ENCODE measurements around the gene HMCN2.

HMCN2 gene

DNA sequence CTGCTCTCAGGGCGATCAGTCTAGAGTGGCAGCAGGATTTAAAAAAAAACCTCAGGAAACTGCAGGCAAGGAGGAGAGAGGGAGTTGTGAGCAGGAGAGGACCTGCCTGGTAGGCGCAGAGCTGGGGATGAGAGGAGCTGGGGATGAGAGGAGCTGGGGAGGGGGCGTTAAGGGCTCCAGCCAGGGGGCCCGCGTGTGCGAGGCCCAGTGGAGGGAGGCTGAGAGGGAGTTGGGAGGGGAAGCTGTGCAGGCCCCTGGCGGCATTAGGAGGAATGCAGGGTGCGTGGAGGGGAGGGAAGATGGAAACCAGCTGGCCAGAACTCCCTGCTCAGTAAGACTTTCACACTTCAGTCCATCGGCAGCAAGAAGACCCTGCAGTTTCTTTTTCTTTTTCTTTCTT is 45.2 kb upstream of the HMCN2 start:
- H3K23ac ChIP-seq (ENCODE audit: low read depth, low read length, poor library complexity), result no peak overlapping the region
- peaks cover 0 to 3% of the 10 kb centered on the region in 2 donors for H3K9me3 ChIP-seq (replicated peaks in 1 of 2; ENCODE audit: control insufficient read depth in 2 of 2, insufficient read depth in 1 of 2, low read depth in 1 of 2, low read length in 2 of 2)
- no peak overlapping the region for H2BK120ac ChIP-seq (ENCODE audit: low read depth, low read length)
- peaks cover 0 to 9% of the 10 kb centered on the region in 2 donors for H3K4me1 ChIP-seq (ENCODE audit: control insufficient read depth in 2 of 2, insufficient read depth in 1 of 2, low read depth in 1 of 2, low read length in 2 of 2)
- no peak overlapping the region for H3K9ac ChIP-seq (ENCODE audit: low read depth, low read length, poor library complexity)
- H4K8ac ChIP-seq (ENCODE audit: low read depth, low read length), result no peak overlapping the region
- no peak overlapping the region for H2AK5ac ChIP-seq (ENCODE audit: low read depth, low read length)
- DNase-seq (ENCODE audit: low spot score), result no peak
- H3K79me1 ChIP-seq (ENCODE audit: low read depth, low read length), result peaks cover 3% of the 10 kb centered on the region
- peak overlapping the region; percentile 43 for H3K27ac ChIP-seq (replicated peaks; ENCODE audit: low read length)
- H3K4me2 ChIP-seq (ENCODE audit: insufficient read depth, low read length, poor library complexity, severe bottlenecking), result no peak overlapping the region
- H3K18ac ChIP-seq (ENCODE audit: low read length), result no peak overlapping the region
- no peak overlapping the region for H2BK15ac ChIP-seq (ENCODE audit: low read length)
- peak overlapping the region; percentile 48 for H2AFZ ChIP-seq (ENCODE audit: low read length)
- H3K14ac ChIP-seq (ENCODE audit: low read length), result no peak overlapping the region
- H3K4me3 ChIP-seq (ENCODE audit: low read length in 2 of 2), result no peak overlapping the region
- H4K91ac ChIP-seq (ENCODE audit: low read depth, low read length, poor library complexity), result no peak overlapping the region
- WGBS, 2 donors (ENCODE audit: extremely low coverage in 2 of 2, insufficient read length in 2 of 2, insufficient replicate concordance in 1 of 2), result no CpG with 5 or more reads among the region's 9 CpGs
- H3K27me3 ChIP-seq (ENCODE audit: control insufficient read depth in 3 of 3, insufficient read depth in 3 of 3, low read depth in 1 of 3, low read length in 3 of 3), result no peaks in the 10 kb centered on the region
- H3K4ac ChIP-seq (ENCODE audit: low read length), result no peak overlapping the region
- H3K36me3 ChIP-seq (replicated peaks in 1 of 2; ENCODE audit: control insufficient read depth in 2 of 2, insufficient read depth in 2 of 2, low read length in 2 of 2), result peaks cover 14 to 24% of the 10 kb centered on the region in 2 donors
- H2BK12ac ChIP-seq (ENCODE audit: low read length), result no peak overlapping the region
- H2BK5ac ChIP-seq (ENCODE audit: low read length), result no peak overlapping the region

DNA sequence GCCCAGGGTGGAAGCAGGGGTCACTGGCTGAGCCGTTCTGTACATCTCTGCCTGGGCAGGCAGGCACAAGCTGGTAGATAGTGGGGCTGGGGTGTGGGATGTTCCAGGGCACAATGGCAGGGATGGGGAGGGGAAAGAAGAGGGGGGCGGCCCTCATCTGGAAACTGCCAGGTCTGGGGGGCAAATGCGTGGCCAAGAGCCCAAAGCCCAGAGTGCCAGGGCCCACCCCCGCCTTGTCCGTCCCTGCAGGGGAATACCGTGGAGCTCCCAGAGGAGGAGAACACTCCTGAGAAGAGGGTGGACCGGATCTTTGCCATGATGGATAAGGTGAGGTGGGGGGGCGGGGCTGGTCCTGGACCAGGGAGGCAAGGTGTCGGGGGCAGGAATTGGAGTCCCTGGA is 42.7 kb upstream of the HMCN2 start:
- H3K79me1 ChIP-seq (ENCODE audit: low read depth, low read length), result peaks cover 3% of the 10 kb centered on the region
- no peaks in the 10 kb centered on the region for H3K27me3 ChIP-seq (ENCODE audit: control insufficient read depth in 3 of 3, insufficient read depth in 3 of 3, low read depth in 1 of 3, low read length in 3 of 3)
- H3K18ac ChIP-seq (ENCODE audit: low read length), result no peak overlapping the region
- H2BK5ac ChIP-seq (ENCODE audit: low read length), result no peak overlapping the region
- H2BK120ac ChIP-seq (ENCODE audit: low read depth, low read length), result no peak overlapping the region
- no peak overlapping the region for H3K9ac ChIP-seq (ENCODE audit: low read depth, low read length, poor library complexity)
- peaks cover 9 to 13% of the 10 kb centered on the region in 2 donors for H3K9me3 ChIP-seq (replicated peaks in 1 of 2; ENCODE audit: control insufficient read depth in 2 of 2, insufficient read depth in 1 of 2, low read depth in 1 of 2, low read length in 2 of 2)
- H4K8ac ChIP-seq (ENCODE audit: low read depth, low read length), result peak overlapping the region; percentile 1
- H3K4ac ChIP-seq (ENCODE audit: low read length), result no peak overlapping the region
- H3K36me3 ChIP-seq (replicated peaks in 1 of 2; ENCODE audit: control insufficient read depth in 2 of 2, insufficient read depth in 2 of 2, low read length in 2 of 2), result peaks cover 26 to 43% of the 10 kb centered on the region in 2 donors
- H2AK5ac ChIP-seq (ENCODE audit: low read depth, low read length), result no peak overlapping the region
- H2AFZ ChIP-seq (ENCODE audit: low read length), result no peak overlapping the region
- H3K4me2 ChIP-seq (ENCODE audit: insufficient read depth, low read length, poor library complexity, severe bottlenecking), result no peak overlapping the region
- DNase-seq (ENCODE audit: low spot score), result no peak
- no peak overlapping the region for H4K91ac ChIP-seq (ENCODE audit: low read depth, low read length, poor library complexity)
- H2BK15ac ChIP-seq (ENCODE audit: low read length), result no peak overlapping the region
- H2BK12ac ChIP-seq (ENCODE audit: low read length), result no peak overlapping the region
- no peak overlapping the region for H3K27ac ChIP-seq (replicated peaks; ENCODE audit: low read length)
- no peak overlapping the region for H3K4me3 ChIP-seq (ENCODE audit: low read length in 2 of 2)
- peaks cover 0 to 9% of the 10 kb centered on the region in 2 donors for H3K4me1 ChIP-seq (ENCODE audit: control insufficient read depth in 2 of 2, insufficient read depth in 1 of 2, low read depth in 1 of 2, low read length in 2 of 2)
- H3K14ac ChIP-seq (ENCODE audit: low read length), result peak overlapping the region; percentile 10
- no CpG with 5 or more reads among the region's 9 CpGs for WGBS, 2 donors (ENCODE audit: extremely low coverage in 2 of 2, insufficient read length in 2 of 2, insufficient replicate concordance in 1 of 2)
- H3K23ac ChIP-seq (ENCODE audit: low read depth, low read length, poor library complexity), result no peak overlapping the region

DNA sequence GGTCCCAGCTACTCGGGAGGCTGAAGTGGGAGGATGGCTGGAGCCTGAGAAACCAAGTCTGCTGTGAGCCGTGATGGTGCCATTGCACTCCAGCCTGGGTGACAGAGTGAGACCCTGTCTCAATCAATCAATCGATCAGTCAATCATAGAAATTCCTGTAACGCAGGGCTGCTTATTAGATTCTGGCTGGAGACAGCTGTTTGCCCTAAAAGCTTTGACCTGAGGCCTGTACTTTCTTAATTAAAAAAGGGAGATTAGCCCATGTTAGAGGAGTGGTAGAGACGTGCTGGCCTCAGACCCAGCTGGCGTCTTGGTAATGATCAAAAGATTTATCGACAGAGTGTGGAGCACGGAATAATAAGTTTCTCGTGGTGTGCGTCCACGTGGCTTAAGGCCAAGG is 40.5 kb upstream of the HMCN2 start:
- Histone ChIP-seq H3K4ac (ENCODE audit: low read length) (no peak overlapping the region), H2AK5ac (ENCODE audit: low read depth, low read length) (no peak overlapping the region), H3K14ac (ENCODE audit: low read length) (no peak overlapping the region), H3K9me3 (replicated peaks in 1 of 2; ENCODE audit: control insufficient read depth in 2 of 2, insufficient read depth in 1 of 2, low read depth in 1 of 2, low read length in 2 of 2) (peaks cover 12 to 15% of the 10 kb centered on the region in 2 donors), H2AFZ (ENCODE audit: low read length) (no peak overlapping the region), H3K4me1 (ENCODE audit: control insufficient read depth in 2 of 2, insufficient read depth in 1 of 2, low read depth in 1 of 2, low read length in 2 of 2) (peaks cover 0 to 4% of the 10 kb centered on the region in 2 donors), H3K4me2 (ENCODE audit: insufficient read depth, low read length, poor library complexity, severe bottlenecking) (no peak overlapping the region), H2BK12ac (ENCODE audit: low read length) (no peak overlapping the region), H3K27ac (replicated peaks; ENCODE audit: low read length) (no peak overlapping the region), H3K18ac (ENCODE audit: low read length) (no peak overlapping the region), H3K36me3 (replicated peaks in 1 of 2; ENCODE audit: control insufficient read depth in 2 of 2, insufficient read depth in 2 of 2, low read length in 2 of 2) (peaks cover 19 to 52% of the 10 kb centered on the region in 2 donors), H3K79me1 (ENCODE audit: low read depth, low read length) (no peaks in the 10 kb centered on the region), H3K23ac (ENCODE audit: low read depth, low read length, poor library complexity) (no peak overlapping the region), H3K27me3 (ENCODE audit: control insufficient read depth in 3 of 3, insufficient read depth in 3 of 3, low read depth in 1 of 3, low read length in 3 of 3) (no peaks in the 10 kb centered on the region), H4K91ac (ENCODE audit: low read depth, low read length, poor library complexity) (no peak overlapping the region), H2BK15ac (ENCODE audit: low read length) (no peak overlapping the region), H2BK120ac (ENCODE audit: low read depth, low read length) (no peak overlapping the region), H4K8ac (ENCODE audit: low read depth, low read length) (no peak overlapping the region), H3K4me3 (ENCODE audit: low read length in 2 of 2) (no peak overlapping the region), H2BK5ac (ENCODE audit: low read length) (no peak overlapping the region), H3K9ac (ENCODE audit: low read depth, low read length, poor library complexity) (no peak overlapping the region)
- DNase-seq (ENCODE audit: low spot score), result no peak
- no CpG with 5 or more reads among the region's 11 CpGs for WGBS, 2 donors (ENCODE audit: extremely low coverage in 2 of 2, insufficient read length in 2 of 2, insufficient replicate concordance in 1 of 2)

DNA sequence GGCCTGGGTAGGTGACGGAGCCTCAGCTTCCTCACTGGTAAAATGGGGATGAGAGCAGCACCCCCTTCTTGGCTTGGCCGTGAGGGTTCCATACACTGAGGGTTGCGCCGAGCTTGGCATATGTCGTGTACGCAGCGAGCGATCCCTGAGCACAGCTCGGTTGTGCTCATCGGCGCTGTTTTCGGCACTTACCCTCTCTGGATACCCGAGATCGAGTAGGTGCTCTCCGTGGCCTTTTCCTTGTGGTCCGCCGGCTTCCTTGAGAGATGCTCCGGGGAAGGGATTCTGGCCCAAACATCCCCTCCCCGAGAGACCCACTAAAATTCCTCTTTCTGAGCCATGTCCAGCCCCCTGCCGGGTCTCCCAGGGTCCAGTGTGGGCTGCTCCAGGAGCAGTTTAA is 40.0 kb upstream of the HMCN2 start:
- no peak overlapping the region for H2BK15ac ChIP-seq (ENCODE audit: low read length)
- no CpG with 5 or more reads among the region's 20 CpGs for WGBS, 2 donors (ENCODE audit: extremely low coverage in 2 of 2, insufficient read length in 2 of 2, insufficient replicate concordance in 1 of 2)
- H3K14ac ChIP-seq (ENCODE audit: low read length), result no peak overlapping the region
- H3K4ac ChIP-seq (ENCODE audit: low read length), result no peak overlapping the region
- H3K18ac ChIP-seq (ENCODE audit: low read length), result peak overlapping the region; percentile 5
- no peaks in the 10 kb centered on the region for H3K79me1 ChIP-seq (ENCODE audit: low read depth, low read length)
- H2BK120ac ChIP-seq (ENCODE audit: low read depth, low read length), result no peak overlapping the region
- H3K4me3 ChIP-seq (ENCODE audit: low read length in 2 of 2), result no peak overlapping the region
- H3K9ac ChIP-seq (ENCODE audit: low read depth, low read length, poor library complexity), result no peak overlapping the region
- no peak overlapping the region for H2AFZ ChIP-seq (ENCODE audit: low read length)
- no peak overlapping the region for H2BK5ac ChIP-seq (ENCODE audit: low read length)
- no peak overlapping the region for H3K23ac ChIP-seq (ENCODE audit: low read depth, low read length, poor library complexity)
- H2AK5ac ChIP-seq (ENCODE audit: low read depth, low read length), result no peak overlapping the region
- DNase-seq (ENCODE audit: low spot score), result no peak
- H3K36me3 ChIP-seq (replicated peaks in 1 of 2; ENCODE audit: control insufficient read depth in 2 of 2, insufficient read depth in 2 of 2, low read length in 2 of 2), result peaks cover 22 to 52% of the 10 kb centered on the region in 2 donors
- no peak overlapping the region for H3K27ac ChIP-seq (replicated peaks; ENCODE audit: low read length)
- no peak overlapping the region for H3K4me2 ChIP-seq (ENCODE audit: insufficient read depth, low read length, poor library complexity, severe bottlenecking)
- H2BK12ac ChIP-seq (ENCODE audit: low read length), result no peak overlapping the region
- no peak overlapping the region for H4K8ac ChIP-seq (ENCODE audit: low read depth, low read length)
- H3K4me1 ChIP-seq (ENCODE audit: control insufficient read depth in 2 of 2, insufficient read depth in 1 of 2, low read depth in 1 of 2, low read length in 2 of 2), result no peaks in the 10 kb centered on the region
- peaks cover 12 to 15% of the 10 kb centered on the region in 2 donors for H3K9me3 ChIP-seq (replicated peaks in 1 of 2; ENCODE audit: control insufficient read depth in 2 of 2, insufficient read depth in 1 of 2, low read depth in 1 of 2, low read length in 2 of 2)
- no peak overlapping the region for H4K91ac ChIP-seq (ENCODE audit: low read depth, low read length, poor library complexity)
- no peaks in the 10 kb centered on the region for H3K27me3 ChIP-seq (ENCODE audit: control insufficient read depth in 3 of 3, insufficient read depth in 3 of 3, low read depth in 1 of 3, low read length in 3 of 3)
